DMS153 (cell line): Measurements from ENCODE around the gene CTNNA1.
"Not testable (repeated sequence)": the region's sequence is repeated elsewhere in the genome, so short reads cannot be mapped to it uniquely, and the experiment has no call there.

Experiments used
- DNase-seq: peaks from one replicate; lab custom pipeline; 2025; lab: John Stamatoyannopoulos, UW

CTNNA1 gene

GRCh38 chr5:138752951-138753793 lies at the start of gene CTNNA1:
Gene CTNNA1, plus strand, starts transcription at chr5:138753425. Its CDS starts 28,500 bp downstream, at chr5:138781925.
- DNase-seq: no peak

- not testable (repeated sequence) for DNase-seq
Measured at GRCh38 chr5:138703777-138704176, 49.4 kb upstream of the CTNNA1 start.

GRCh38 chr5:138705007-138705406 lies 48.2 kb upstream of the CTNNA1 start:
- no peak for DNase-seq

GRCh38 chr5:138705567-138705966 lies 47.7 kb upstream of the CTNNA1 start:
- no peak for DNase-seq

- no peak for DNase-seq
Measured at GRCh38 chr5:138706655-138707480, 46.4 kb upstream of the CTNNA1 start.

- DNase-seq: no peak
Measured at GRCh38 chr5:138708791-138709190, 44.4 kb upstream of the CTNNA1 start.

GRCh38 chr5:138709202-138709601 lies 44.0 kb upstream of the CTNNA1 start:
- DNase-seq: no peak

GRCh38 chr5:138711087-138711486 lies 42.1 kb upstream of the CTNNA1 start:
- no peak for DNase-seq

- DNase-seq: no peak
Measured at GRCh38 chr5:138711811-138712210, 41.4 kb upstream of the CTNNA1 start.

GRCh38 chr5:138712324-138712723 lies 40.9 kb upstream of the CTNNA1 start:
- DNase-seq: no peak

- DNase-seq: no peak
Measured at GRCh38 chr5:138712791-138713190, 40.4 kb upstream of the CTNNA1 start.

- DNase-seq: no peak
Measured at GRCh38 chr5:138713247-138713646, 40.0 kb upstream of the CTNNA1 start.

GRCh38 chr5:138714694-138715093 lies 38.5 kb upstream of the CTNNA1 start:
- no peak for DNase-seq

GRCh38 chr5:138715931-138716432 lies 37.2 kb upstream of the CTNNA1 start:
- not testable (repeated sequence) for DNase-seq

GRCh38 chr5:138716456-138716924 lies 36.7 kb upstream of the CTNNA1 start:
- peak; percentile 74 for DNase-seq

GRCh38 chr5:138717399-138717798 lies 35.8 kb upstream of the CTNNA1 start:
- no peak for DNase-seq

GRCh38 chr5:138719811-138720210 lies 33.4 kb upstream of the CTNNA1 start:
- DNase-seq: no peak

- DNase-seq: peak; percentile 28
Measured at GRCh38 chr5:138720840-138721239, 32.4 kb upstream of the CTNNA1 start.

GRCh38 chr5:138721979-138722378 lies 31.2 kb upstream of the CTNNA1 start:
- no peak for DNase-seq

- DNase-seq: peak; percentile 81
Measured at GRCh38 chr5:138722544-138723177, 30.6 kb upstream of the CTNNA1 start.

- DNase-seq: no peak
Measured at GRCh38 chr5:138724470-138725146, 28.6 kb upstream of the CTNNA1 start.
